GM12864 (cell line): Measurements from ENCODE around the gene CEP112.

Source experiments
- DNase-seq: peaks from one replicate; pipeline ENCODE4 v3.0.0-alpha.2; 2011; ENCODE audit warnings: low read depth
- H3K4me3 ChIP-seq: 2 replicates; pipeline ENCODE4 v1.5.1; 2011; ENCODE audit warnings: mild to moderate bottlenecking, low read depth, low read length, control low read depth
- TF ChIP-seq, protein P1 (sequence below): IDR thresholded peaks from 2 replicates; pipeline ENCODE4 v1.5.1; 2011; ENCODE audit warnings: low read depth, mild to moderate bottlenecking, moderate library complexity, low read length, control low read depth, inconsistent platforms; ENCODE audit errors: missing control alignments

CEP112 gene

GRCh38 chr17:66115246-66115645 lies 76.7 kb downstream of the CEP112 start:
- no peak for DNase-seq
- H3K4me3 ChIP-seq = no peak overlapping the region
- TF ChIP-seq, protein P1, sequence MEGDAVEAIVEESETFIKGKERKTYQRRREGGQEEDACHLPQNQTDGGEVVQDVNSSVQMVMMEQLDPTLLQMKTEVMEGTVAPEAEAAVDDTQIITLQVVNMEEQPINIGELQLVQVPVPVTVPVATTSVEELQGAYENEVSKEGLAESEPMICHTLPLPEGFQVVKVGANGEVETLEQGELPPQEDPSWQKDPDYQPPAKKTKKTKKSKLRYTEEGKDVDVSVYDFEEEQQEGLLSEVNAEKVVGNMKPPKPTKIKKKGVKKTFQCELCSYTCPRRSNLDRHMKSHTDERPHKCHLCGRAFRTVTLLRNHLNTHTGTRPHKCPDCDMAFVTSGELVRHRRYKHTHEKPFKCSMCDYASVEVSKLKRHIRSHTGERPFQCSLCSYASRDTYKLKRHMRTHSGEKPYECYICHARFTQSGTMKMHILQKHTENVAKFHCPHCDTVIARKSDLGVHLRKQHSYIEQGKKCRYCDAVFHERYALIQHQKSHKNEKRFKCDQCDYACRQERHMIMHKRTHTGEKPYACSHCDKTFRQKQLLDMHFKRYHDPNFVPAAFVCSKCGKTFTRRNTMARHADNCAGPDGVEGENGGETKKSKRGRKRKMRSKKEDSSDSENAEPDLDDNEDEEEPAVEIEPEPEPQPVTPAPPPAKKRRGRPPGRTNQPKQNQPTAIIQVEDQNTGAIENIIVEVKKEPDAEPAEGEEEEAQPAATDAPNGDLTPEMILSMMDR = no peak

DNA sequence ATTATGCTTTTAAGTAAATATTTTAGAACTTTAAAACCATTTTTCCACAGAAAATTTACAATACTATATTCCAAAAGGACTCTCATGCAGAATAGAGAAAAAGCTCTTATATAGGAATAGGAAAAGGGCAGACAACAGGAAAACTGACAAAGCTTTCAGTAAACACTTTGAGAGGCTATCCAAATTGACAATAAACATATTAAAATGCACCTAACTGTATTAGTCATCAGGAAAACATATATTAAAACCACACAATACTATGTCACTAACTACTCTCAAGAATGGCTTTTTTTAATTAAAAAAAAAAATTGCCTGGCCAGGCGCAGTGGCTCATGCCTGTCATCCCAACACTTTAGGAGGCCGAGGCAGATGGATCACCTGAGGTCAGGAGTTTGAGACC lies 77.3 kb downstream of the CEP112 start:
- H3K4me3 ChIP-seq = no peak overlapping the region
- TF ChIP-seq, protein P1 = no peak
- DNase-seq = no peak

DNA sequence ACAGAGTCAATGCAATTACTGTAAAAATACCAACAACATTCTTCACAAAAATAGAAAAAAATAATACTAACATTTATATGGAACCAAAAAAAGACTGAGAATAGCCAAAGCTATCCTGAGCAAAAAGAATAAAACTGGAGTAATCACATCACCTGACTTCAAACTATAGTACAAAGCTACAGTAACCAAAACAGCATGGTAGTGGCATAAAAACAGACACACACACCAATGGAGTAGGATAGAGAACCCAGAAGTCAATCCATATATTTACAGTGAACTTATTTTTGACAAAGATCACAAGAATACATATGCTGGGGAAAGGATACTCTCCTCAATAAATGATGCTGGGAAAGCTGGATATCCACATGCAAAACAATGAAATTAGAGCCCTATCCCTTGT lies 84.2 kb downstream of the CEP112 start:
- no peak for DNase-seq
- TF ChIP-seq, protein P1 = no peak
- no peak overlapping the region for H3K4me3 ChIP-seq

- H3K4me3 ChIP-seq = no peak overlapping the region
- TF ChIP-seq, protein P1 = no peak
- no peak for DNase-seq
Observed at GRCh38 chr17:66098040-66098439, 93.9 kb downstream of the CEP112 start.

GRCh38 chr17:66094727-66095126 lies 97.2 kb downstream of the CEP112 start:
- TF ChIP-seq, protein P1 = no peak
- H3K4me3 ChIP-seq = no peak overlapping the region
- no peak for DNase-seq

DNA sequence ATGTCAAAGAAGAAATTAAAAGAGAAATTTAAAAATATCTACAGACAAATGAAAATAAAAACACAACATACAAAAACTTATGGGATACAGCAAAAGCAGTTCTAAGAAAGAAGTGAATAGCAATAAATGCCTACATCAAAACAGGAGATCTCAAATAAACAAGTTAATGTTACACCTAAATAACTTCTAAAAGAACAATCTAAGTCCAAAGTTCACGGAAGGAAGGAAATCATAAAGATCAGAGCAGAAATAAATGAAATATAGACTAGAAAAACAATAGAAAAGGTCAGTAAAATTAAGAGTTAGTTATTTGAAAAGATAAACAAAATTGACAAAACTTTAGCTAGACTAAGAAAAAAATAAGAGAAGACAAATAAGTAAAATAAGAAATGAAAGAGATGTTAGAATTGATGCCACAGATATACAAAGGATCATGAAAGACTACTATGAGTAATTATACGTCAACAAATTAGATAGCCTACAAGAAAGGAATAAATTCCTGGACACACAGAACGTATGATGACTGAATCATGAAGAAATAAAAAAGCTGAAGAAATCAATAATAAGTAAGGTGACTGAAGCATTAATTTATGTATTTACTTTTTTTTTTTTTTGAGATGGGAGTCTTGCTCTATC lies 100.4 kb downstream of the CEP112 start:
- TF ChIP-seq, protein P1 = no peak
- H3K4me3 ChIP-seq = no peak overlapping the region
- DNase-seq = no peak

DNA sequence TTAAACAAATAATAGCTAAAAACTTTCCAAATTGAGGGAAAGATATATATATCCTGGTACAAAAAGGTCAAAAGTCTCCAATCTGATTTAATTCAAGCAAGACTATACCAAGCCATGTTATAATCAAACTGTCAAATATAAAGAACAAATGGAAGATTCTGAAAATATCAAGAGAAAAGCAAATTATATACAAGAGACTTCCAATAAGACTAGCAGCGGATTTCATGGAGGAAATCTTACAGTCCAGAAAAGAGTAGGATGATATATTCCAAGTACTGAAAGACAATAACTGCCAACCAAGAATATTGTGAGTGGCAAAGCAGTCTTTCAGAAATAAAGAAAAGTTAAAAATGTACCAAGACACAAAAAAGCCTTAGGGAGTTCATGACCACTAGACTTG lies 102.2 kb downstream of the CEP112 start:
- no peak for DNase-seq
- TF ChIP-seq, protein P1 = no peak
- no peak overlapping the region for H3K4me3 ChIP-seq
